Lower leg skin (tissue), 4 donors: Measurements from ENCODE around the gene PITPNC1. TPM values are rescaled to one million over a fixed set of nuclear protein-coding genes. Genes with fewer than 3 reads are reported as not detected.

Experiments used
- DNase-seq, 2 donors: peaks; one replicate each; pipeline ENCODE4 v3.0.0-alpha.2; 2019; ENCODE audit warnings: low spot score in 2 of 2
- H3K4me3 ChIP-seq: fragments of 200-600 bp; sonication (generic); 2 replicates; pipeline ENCODE4 v1.5.1; 2017; ENCODE audit warnings: mild to moderate bottlenecking, low read depth; ENCODE audit not compliant: poor library complexity, severe bottlenecking
- CTCF ChIP-seq, 3 donors: fragments of 450-650 bp; IDR thresholded peaks; one replicate each; pipeline ENCODE4 v1.5.1; 2016; ENCODE audit warnings: antibody characterized with exemption in 3 of 3, mild to moderate bottlenecking in 3 of 3, moderate library complexity in 2 of 3
- POLR2A ChIP-seq, 2 donors: fragments of 450-650 bp; IDR thresholded peaks; one replicate each; pipeline ENCODE4 v1.6.1; 2016 to 2017; ENCODE audit warnings: antibody characterized with exemption in 2 of 2, mild to moderate bottlenecking in 1 of 2, moderate library complexity in 1 of 2
- WGBS, 2 donors: methylation state at CpG; one replicate each; pipeline ENCODE4 v1.1.5; 2018; 5-methylcytosine and 5-hydroxymethylcytosine counted together
- intact Hi-C: fragments of 100-400 bp; cut with DNase I; formaldehyde crosslinking; loops from one replicate; pipeline ENCODE4 v1.15.0; 2023; ENCODE audit warnings: low total_unique reads
- total RNA-seq, 4 donors: library from RNA; depleted of rRNA; stranded (reverse); fragments of >200 nt; gene quantifications; one replicate each; pipeline ENCODE4 v1.1.0, GENCODE V29; 2016

The PITPNC1 gene
- total RNA-seq, 4 donors from 2014 or later: 1.7 to 8.2 (median 4.6) TPM

- intact Hi-C loops: no loop called here
- WGBS, 2 donors: 75 to 81% methylated on average over 9 of the region's 9 CpGs
- peak in 1 of 2 donors; percentile 58 for DNase-seq
- no peak overlapping the region for H3K4me3 ChIP-seq
- no peak for TF ChIP-seq POLR2A (IDR thresholded peaks at IDR 0.05)
- TF ChIP-seq CTCF (IDR thresholded peaks at IDR 0.05): no peak
Measured at GRCh38 chr17:67521775-67522069, 144.6 kb downstream of the PITPNC1 start.

- 77% methylated on average over 5 of the region's 5 CpGs for WGBS, 2 donors
- intact Hi-C loops: no loop called here
- H3K4me3 ChIP-seq: no peak overlapping the region
- DNase-seq: no peak
- TF ChIP-seq CTCF (IDR thresholded peaks at IDR 0.05): no peak
- TF ChIP-seq POLR2A (IDR thresholded peaks at IDR 0.05): no peak
Measured at GRCh38 chr17:67523101-67523500, 146.0 kb downstream of the PITPNC1 start.

GRCh38 chr17:67525239-67526135 lies 148.4 kb downstream of the PITPNC1 start:
- intact Hi-C loops: no loop called here
- no peak overlapping the region for H3K4me3 ChIP-seq
- TF ChIP-seq POLR2A (IDR thresholded peaks at IDR 0.05) (no peak), CTCF (IDR thresholded peaks at IDR 0.05) (no peak)
- 88 to 90% methylated on average over 14 of the region's 14 CpGs for WGBS, 2 donors
- DNase-seq: no peak

DNA sequence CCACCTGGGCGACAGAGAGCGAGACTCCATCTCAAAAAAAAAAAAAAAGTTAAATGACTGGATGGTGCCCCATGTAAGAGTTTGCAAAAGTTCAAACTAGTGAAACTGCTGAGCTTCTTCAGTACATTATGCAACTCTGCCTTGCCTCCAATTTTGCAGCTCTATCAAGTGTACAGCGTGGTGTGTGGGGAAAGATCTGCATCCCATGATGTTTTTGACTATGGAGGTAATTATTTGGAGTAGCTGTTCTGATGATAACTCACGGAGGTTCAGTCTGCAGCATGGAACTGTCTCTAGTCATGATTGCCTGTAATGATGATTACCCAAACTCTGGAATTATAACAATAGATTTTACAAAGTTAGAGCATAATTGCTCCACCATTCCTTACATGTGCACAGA lies 149.6 kb downstream of the PITPNC1 start:
- DNase-seq: no peak
- intact Hi-C loops: no loop called here

GRCh38 chr17:67528751-67529436 lies 151.8 kb downstream of the PITPNC1 start:
- 39 to 53% methylated on average over 22 of the region's 22 CpGs for WGBS, 2 donors
- peak; percentile 27 to 91 for DNase-seq
- no peak for TF ChIP-seq POLR2A (IDR thresholded peaks at IDR 0.05)
- TF ChIP-seq CTCF (IDR thresholded peaks at IDR 0.05): peak in 1 of 3 donors; percentile 26
- intact Hi-C loops: no loop called here
- no peak overlapping the region for H3K4me3 ChIP-seq

More for the DNA sequence above, 149.6 kb downstream of the PITPNC1 start:
- TF ChIP-seq POLR2A (IDR thresholded peaks at IDR 0.05) (no peak), CTCF (IDR thresholded peaks at IDR 0.05) (no peak)
- 93 to 95% methylated on average over 4 of the region's 4 CpGs for WGBS, 2 donors
- no peak overlapping the region for H3K4me3 ChIP-seq
